OCI-LY7 (cell line): Measurements from ENCODE around the gene ELK4.

Experiments used
- CTCF ChIP-seq: fragments of 200-600 bp; sonication (generic); conservative IDR thresholded peaks from 2 replicates; pipeline ENCODE4 v1.5.1; 2014; ENCODE audit warnings: mild to moderate bottlenecking, antibody characterized with exemption, low read length, moderate library complexity, mixed read lengths
- EZH2phosphoT487 ChIP-seq: fragments of 200-600 bp; sonication (generic); IDR thresholded peaks from 2 replicates; pipeline ENCODE4 v1.6.1; 2018; ENCODE audit warnings: low read depth, borderline replicate concordance, mild to moderate bottlenecking, mixed run types, antibody characterized with exemption, low read length, moderate library complexity, mixed read lengths

- TF ChIP-seq CTCF (no peak), EZH2phosphoT487 (no peak)
These were observed 622 bp downstream of the ELK4 start for GRCh38 chr1:205631010-205631767.
